ENCODE results near the gene FAM161A. TPM values are rescaled to one million over a fixed set of nuclear protein-coding genes. Genes with fewer than 3 reads are reported as not detected.
A peak's percentile ranks its signal among the peaks of the same experiment; 100 is the strongest.
"Not testable (repeated sequence)": the region's sequence is repeated elsewhere in the genome, so short reads cannot be mapped to it uniquely, and the experiment has no call there.

FAM161A gene
- polyA plus RNA-seq, 1 donor from 2014 or later, result 1.4 TPM

DNA sequence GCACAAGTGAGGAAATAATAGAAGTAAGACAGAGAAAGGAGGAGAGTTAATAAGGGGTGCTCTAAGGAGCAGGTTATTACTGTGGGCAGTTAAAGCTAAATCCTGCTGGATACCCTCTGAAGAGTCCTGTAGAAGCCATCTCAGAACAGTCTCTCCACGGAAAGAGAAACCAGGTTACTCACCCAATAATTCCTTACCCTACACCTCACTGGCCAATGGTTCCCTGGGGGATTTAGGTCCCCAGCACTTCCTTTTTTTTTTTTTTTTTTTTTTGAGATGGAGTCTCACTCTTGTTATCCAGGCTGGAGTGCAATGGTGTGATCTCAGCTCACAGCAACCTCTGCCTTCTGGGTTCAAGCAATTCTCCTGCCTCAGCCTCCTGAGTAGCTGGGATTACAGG, 43.7 kb downstream of the FAM161A start:
- H3K27me3 Mint-ChIP-seq, H3K4me1 Mint-ChIP-seq, H3K27ac Mint-ChIP-seq, H3K4me3 Mint-ChIP-seq, H3K9me3 Mint-ChIP-seq, H3K36me3 Mint-ChIP-seq: not testable (repeated sequence)

DNA sequence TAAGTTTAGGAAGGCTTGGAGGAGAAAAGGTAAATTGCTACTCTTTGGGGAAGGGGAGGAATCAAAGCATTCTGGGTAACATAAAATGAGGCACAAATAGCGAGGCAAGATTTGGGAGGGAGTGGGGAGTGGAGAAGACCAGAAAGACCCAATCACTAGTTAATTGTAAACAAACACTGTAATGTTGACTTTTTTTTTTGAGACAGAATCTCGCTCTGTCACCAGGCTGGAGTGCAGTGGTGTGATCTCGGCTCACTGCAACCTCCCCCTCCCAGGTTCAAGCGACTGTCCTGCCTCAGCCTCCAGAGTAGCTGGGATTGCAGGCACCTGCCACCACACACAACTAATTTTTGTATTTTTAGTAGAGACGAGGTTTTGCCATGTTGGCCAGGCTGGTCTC, 45.2 kb downstream of the FAM161A start:
- H3K27me3 Mint-ChIP-seq, H3K27ac Mint-ChIP-seq, H3K4me3 Mint-ChIP-seq, H3K36me3 Mint-ChIP-seq, H3K9me3 Mint-ChIP-seq, H3K4me1 Mint-ChIP-seq: not testable (repeated sequence)

DNA sequence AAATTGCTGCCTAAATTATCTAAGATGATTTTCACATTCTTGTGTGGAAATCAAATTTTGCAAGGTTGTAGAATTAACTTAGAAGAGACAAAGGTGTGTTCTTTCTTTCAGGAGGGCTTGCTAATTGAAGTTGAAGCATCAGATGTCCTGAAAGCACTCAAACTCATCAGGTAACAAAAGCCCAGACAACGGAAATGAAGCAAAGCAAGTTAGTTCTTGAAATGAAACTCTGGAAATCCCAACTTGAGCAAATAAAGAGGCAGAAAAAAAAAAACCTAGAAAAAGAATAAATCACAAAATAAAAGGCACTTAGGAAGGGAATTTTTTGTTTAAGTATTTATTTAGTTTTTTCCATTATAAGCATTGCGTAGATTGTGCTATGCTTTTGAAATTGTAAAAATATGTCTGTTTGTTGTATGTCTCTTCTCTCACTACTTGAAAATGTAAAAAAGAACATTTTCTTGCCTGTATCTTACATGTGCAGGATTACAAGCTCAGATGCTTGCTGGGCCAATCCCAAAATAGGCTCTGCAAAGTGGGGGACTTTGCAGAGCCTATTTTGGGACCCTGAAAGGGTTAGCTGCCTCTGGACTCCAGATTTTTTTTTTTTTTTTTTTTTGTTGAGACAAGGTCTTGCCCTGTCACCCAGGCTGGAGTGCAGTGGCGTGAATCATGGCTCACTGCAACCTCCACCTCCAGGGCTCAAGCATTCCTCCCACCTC, 46.7 kb downstream of the FAM161A start:
- H3K27me3 Mint-ChIP-seq, result peaks cover 8% of the 10 kb centered on the region
- H3K27ac Mint-ChIP-seq, result no peak overlapping the region
- H3K4me3 Mint-ChIP-seq, result no peak overlapping the region
- H3K9me3 Mint-ChIP-seq, result no peaks in the 10 kb centered on the region
- no peaks in the 10 kb centered on the region for H3K36me3 Mint-ChIP-seq
- peaks cover 3 to 9% (median 5%) of the 10 kb centered on the region in 3 donors for H3K4me1 Mint-ChIP-seq

DNA sequence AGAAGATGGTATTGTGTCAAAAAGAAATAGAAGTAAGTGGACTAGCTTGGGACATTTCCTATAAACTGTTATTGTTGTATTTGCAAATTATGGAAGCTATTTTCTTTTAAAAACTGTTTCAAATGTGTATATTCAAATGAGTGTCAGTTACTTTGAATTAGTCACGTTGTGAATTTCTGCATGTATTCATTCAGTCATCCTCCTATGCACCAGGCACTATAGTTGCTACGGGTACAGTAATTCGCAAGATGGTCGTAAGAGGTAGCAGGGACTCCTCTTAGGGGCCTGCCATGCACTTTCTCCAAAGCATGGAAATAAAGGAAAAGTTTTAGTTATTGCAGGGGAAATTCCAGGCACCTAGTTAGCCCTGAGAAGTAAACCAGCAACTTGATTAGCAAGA, 51.3 kb downstream of the FAM161A start:
- Mint-ChIP-seq H3K4me1 (peaks cover 2 to 3% (median 2%) of the 10 kb centered on the region in 3 donors), H3K9me3 (peaks cover 0 to 4% (median 4%) of the 10 kb centered on the region in 3 donors), H3K27me3 (peaks cover 15% of the 10 kb centered on the region), H3K36me3 (peaks cover 2% of the 10 kb centered on the region), H3K27ac (peak overlapping the region in 1 of 3 donors; percentile 53), H3K4me3 (no peak overlapping the region)

DNA sequence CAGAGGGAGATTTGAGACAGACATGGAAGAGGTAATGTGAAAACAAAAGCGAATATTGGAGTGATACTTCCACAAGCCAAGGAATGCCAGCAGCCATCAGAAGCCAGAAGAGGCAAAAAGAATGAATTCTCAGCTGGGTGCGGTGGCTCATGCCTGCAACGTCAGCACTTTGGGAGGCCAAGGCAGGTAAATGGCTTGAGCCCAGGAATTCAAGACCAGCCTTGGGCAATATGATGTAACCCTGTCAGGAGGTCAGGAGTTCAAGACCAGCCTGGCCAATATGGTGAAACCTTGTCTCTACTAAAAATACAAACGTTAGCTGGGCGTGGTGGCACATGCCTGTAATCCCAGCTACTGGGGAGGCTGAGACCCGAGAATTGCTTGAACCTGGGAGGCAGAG, 54.8 kb downstream of the FAM161A start:
- Mint-ChIP-seq H3K9me3 (peaks cover 0 to 4% (median 4%) of the 10 kb centered on the region in 3 donors), H3K36me3 (peaks cover 2% of the 10 kb centered on the region), H3K27ac (no peak overlapping the region), H3K4me3 (no peak overlapping the region), H3K27me3 (peaks cover 11% of the 10 kb centered on the region), H3K4me1 (peaks cover 0 to 2% (median 0%) of the 10 kb centered on the region in 3 donors)

DNA sequence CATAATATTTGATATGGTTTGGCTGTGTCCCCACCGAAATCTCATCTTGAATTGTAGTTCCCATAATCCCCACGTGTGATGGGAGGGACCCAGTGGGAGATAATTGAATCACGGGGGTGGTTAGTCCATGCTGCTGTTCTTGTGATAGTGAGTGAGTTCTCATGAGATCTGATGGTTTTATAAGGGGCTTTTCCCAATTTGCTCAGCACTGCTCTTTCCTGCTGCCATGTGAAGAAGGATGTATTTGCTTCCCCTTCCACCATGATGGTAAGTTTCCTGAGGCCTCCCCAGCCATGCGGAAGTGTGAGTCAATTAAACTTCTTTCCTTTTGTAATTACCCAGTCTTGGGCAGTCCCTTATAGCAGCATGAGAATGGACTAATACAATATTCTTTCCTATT, 56.4 kb downstream of the FAM161A start:
- peak overlapping the region in 1 of 3 donors; percentile 62 for H3K27ac Mint-ChIP-seq
- not testable (repeated sequence) for H3K36me3 Mint-ChIP-seq, H3K27me3 Mint-ChIP-seq, H3K4me3 Mint-ChIP-seq, H3K9me3 Mint-ChIP-seq, H3K4me1 Mint-ChIP-seq

DNA sequence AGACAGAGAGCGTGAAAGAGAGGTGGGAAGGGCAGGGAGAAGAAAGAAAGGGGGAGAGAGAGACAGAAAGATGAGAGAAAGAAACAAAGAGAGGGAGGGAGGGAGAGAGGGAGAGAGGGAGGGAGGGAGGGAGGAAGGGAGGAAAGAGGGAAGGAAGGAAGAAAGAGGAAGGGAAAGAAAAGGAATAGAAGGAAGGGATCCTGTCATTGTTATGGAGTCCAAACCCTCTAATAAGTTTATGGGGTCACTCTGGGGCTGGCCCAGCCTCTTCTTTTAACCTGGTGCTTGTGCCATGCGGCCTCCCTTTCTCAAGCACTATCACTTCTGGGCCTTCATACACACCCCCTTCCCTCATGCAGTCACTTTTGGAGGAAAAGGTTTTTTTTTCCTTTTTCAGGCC, 58.5 kb downstream of the FAM161A start:
- no peaks in the 10 kb centered on the region for H3K36me3 Mint-ChIP-seq
- peaks cover 0 to 4% (median 3%) of the 10 kb centered on the region in 3 donors for H3K9me3 Mint-ChIP-seq
- no peak overlapping the region for H3K27ac Mint-ChIP-seq
- H3K27me3 Mint-ChIP-seq, result peaks cover 7% of the 10 kb centered on the region
- peaks cover 0 to 5% (median 2%) of the 10 kb centered on the region in 3 donors for H3K4me1 Mint-ChIP-seq
- no peak overlapping the region for H3K4me3 Mint-ChIP-seq

DNA sequence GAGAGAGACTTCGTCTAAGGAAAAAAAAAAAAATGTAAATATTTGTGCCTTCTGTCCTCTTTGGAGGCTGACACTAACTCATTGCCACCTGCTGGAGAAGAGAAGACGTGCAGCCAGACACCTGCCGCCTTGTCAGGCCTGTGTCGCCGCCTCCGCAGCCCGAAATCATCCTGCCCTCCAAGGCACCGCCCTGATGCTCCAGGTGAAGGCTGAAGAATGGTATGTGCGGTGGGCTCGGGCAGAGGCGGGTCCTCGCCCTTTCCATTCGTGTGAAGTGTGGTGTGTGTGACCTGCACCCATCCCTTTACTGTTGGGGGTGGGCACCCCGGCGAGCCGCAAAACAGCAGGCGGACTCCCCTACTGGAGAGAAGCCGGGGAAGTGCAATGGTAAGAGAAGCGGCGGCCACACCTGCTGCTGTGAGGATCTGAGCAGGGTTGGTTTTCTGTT, 60.4 kb downstream of the FAM161A start:
- H3K27ac Mint-ChIP-seq, result peak overlapping the region; percentile 20 to 63 (median 36)
- no peaks in the 10 kb centered on the region for H3K36me3 Mint-ChIP-seq
- H3K27me3 Mint-ChIP-seq, result no peaks in the 10 kb centered on the region
- peak overlapping the region in 3 of 4 donors; percentile 57 to 77 (median 72) for H3K4me3 Mint-ChIP-seq
- H3K9me3 Mint-ChIP-seq, result no peaks in the 10 kb centered on the region
- peaks cover 0 to 5% (median 2%) of the 10 kb centered on the region in 3 donors for H3K4me1 Mint-ChIP-seq

DNA sequence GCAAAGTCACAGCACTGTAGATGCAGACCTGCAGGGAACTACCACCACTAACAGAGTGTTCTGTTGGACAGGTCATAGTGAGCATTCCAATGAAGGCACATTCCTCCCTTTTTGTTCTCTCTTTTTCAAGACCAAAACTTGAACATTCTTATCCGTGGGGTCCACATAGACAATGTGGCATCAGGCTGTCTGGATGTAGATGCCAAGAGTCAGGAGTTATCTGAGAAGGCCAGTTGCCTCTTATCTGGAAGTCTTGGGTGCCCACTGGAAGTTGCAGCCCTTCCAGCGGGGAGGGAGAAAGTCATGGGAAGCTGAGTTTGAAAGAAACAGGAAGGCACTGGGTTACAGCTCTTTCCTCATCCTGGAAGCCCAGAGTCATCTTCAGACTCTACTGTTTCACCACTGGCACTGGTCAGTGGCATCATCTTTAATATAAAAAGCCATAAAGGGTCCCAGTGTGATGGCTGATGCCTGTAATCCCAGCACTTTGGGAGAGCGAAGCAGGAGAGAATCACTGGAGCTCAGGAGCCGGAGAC, 61.4 kb downstream of the FAM161A start:
- Mint-ChIP-seq H3K36me3 (no peaks in the 10 kb centered on the region), H3K27me3 (no peaks in the 10 kb centered on the region), H3K27ac (no peak overlapping the region), H3K4me1 (peaks cover 0 to 5% (median 2%) of the 10 kb centered on the region in 3 donors), H3K9me3 (no peaks in the 10 kb centered on the region), H3K4me3 (no peak overlapping the region)

DNA sequence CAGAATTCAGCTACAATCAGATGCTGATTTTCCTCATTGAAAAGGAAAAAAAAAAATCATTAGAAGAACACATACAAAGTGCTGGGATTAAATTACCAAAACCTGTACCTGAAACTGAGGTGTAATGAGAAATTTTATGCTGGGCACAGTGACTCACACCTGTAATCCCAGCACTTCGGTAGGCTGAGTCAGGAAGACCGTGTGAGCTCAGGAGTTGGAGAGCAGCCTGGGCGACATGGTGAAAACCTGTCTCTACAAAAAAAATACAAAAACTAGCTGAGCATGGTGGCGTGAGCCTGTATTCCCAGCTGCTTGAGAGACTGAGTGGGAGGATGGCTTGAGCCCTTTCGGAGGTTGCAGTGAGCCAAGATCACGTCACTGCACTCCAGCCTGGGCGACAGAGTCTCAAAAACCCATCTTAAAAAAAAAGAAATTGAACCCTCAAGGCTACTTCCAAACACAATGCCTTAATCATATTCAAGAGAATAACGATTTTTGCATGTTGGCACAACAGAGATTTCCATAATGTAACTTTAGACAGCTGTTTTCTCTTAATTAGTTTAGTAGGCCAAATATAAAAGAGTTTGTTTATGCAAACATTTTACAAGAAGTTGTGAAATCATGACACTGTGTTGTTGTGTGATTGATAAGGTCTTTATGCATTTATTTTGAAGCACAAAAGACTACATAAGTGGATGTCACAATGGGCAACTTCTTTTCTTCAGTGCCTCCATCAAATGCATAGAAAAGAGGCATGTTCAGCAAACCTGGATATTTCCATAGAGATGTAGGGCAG, 63.9 kb downstream of the FAM161A start:
- H3K9me3 Mint-ChIP-seq, result no peaks in the 10 kb centered on the region
- no peak overlapping the region for H3K4me3 Mint-ChIP-seq
- no peaks in the 10 kb centered on the region for H3K36me3 Mint-ChIP-seq
- H3K4me1 Mint-ChIP-seq, result peaks cover 0 to 5% (median 4%) of the 10 kb centered on the region in 3 donors
- peak overlapping the region in 1 of 3 donors; percentile 79 for H3K27ac Mint-ChIP-seq
- no peaks in the 10 kb centered on the region for H3K27me3 Mint-ChIP-seq

DNA sequence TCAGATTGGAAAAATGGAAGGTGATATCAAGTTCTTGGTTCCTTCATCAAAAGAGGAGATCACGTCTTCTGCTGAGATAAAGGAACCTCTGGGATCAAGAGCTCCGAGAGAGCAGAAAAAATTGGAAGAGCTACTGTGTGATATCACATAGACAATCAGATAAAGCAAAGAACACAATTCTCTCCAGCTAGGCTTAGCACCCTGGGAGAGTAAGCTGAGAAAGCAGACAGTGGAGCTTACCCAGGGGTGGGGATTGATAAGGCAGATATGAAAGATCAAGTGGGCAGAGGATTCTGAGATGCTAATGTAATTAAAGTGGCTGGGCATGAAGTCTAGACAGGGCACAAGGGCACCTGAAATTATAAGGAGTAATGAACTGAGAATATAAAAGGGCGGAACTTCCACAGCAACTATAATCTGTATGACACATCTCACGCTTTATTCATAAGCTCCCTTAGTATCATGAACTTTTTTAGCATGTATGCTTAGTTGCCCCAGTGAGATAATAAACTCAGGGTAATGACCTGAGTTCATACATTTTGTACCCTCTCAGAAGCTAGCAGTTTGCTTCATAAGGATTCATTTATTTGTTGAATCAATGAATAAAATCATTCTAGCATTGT, 65.8 kb downstream of the FAM161A start:
- Mint-ChIP-seq H3K27ac (no peak overlapping the region), H3K4me1 (peaks cover 0 to 2% (median 0%) of the 10 kb centered on the region in 3 donors), H3K4me3 (no peak overlapping the region), H3K9me3 (no peaks in the 10 kb centered on the region), H3K27me3 (no peaks in the 10 kb centered on the region), H3K36me3 (no peaks in the 10 kb centered on the region)

DNA sequence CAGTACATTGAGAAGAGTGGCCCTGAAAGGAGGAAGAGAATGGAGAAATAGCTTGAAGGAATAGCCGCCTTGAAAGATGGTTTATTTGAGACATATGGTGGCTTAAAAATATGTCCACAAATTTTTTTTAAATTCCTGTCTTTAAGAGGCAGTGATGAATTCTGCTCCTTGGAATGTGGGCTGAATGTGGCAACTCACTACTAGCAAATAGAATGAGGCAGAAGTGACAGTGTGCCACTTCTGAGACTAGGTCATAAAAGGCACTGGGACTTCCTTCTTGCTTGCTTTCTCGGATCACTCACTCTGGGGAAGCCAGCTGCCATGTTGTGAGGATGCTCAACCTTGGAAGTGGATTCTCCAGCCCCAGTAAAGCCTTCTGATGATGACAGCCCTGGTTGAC, 67.0 kb downstream of the FAM161A start:
- Mint-ChIP-seq H3K36me3 (no peaks in the 10 kb centered on the region), H3K9me3 (no peaks in the 10 kb centered on the region), H3K27ac (peak overlapping the region in 1 of 3 donors; percentile 29), H3K27me3 (no peaks in the 10 kb centered on the region), H3K4me1 (peaks cover 0 to 2% (median 0%) of the 10 kb centered on the region in 3 donors), H3K4me3 (no peak overlapping the region)

DNA sequence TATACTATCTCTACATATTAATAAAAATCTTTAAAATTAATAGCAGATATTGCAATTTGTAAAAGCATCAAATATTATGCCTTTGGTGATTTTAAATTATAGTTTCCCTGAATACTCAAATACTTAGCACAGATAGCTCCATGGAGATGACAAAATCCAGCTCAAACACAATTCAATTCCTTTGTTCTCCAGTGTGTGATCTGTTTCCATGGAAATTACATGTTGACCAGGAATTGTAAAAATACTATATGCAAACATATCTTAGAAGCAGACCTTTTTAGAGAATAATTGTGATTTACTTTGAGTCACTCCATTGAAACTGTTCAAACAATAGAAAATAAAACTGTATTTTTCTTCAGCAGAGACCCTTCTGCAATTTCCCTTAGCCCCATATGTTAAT, 68.3 kb downstream of the FAM161A start:
- Mint-ChIP-seq H3K27ac (no peak overlapping the region), H3K4me3 (no peak overlapping the region), H3K9me3 (peaks cover 0 to 5% (median 1%) of the 10 kb centered on the region in 3 donors), H3K27me3 (no peaks in the 10 kb centered on the region), H3K4me1 (peaks cover 0 to 2% (median 0%) of the 10 kb centered on the region in 3 donors), H3K36me3 (no peaks in the 10 kb centered on the region)

DNA sequence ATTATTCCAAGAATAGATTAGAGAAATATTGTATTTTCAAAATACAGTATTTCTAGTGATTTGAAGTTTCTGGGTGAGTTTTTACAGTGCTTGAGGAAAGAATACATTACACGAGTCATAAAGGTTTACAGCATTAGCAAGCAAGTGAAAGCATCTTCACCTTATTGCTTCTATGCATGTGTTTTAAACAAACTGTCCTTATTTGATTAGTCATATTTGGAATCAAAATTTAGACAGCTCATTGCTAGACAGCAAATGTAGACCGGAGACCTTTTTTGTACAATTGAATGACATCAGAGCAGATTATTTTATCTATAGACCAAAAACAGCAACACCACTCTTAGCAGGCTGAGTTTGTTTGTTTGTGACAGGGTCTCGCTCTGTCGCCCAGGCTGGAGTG, 69.2 kb downstream of the FAM161A start:
- Mint-ChIP-seq H3K27me3 (no peaks in the 10 kb centered on the region), H3K4me1 (peaks cover 0 to 2% (median 0%) of the 10 kb centered on the region in 3 donors), H3K4me3 (no peak overlapping the region), H3K9me3 (peaks cover 0 to 7% (median 2%) of the 10 kb centered on the region in 3 donors), H3K36me3 (no peaks in the 10 kb centered on the region), H3K27ac (no peak overlapping the region)

All from IgD-negative memory B cell (primary cell).